Measurements from ENCODE around the gene IMMP2L. TPM values are rescaled to one million over a fixed set of nuclear protein-coding genes. Genes with fewer than 3 reads are reported as not detected.

Gene IMMP2L
- polyA plus RNA-seq, 1 of the 3 experiments (the other 2 are of a cell fraction) = 10.7 TPM

DNA sequence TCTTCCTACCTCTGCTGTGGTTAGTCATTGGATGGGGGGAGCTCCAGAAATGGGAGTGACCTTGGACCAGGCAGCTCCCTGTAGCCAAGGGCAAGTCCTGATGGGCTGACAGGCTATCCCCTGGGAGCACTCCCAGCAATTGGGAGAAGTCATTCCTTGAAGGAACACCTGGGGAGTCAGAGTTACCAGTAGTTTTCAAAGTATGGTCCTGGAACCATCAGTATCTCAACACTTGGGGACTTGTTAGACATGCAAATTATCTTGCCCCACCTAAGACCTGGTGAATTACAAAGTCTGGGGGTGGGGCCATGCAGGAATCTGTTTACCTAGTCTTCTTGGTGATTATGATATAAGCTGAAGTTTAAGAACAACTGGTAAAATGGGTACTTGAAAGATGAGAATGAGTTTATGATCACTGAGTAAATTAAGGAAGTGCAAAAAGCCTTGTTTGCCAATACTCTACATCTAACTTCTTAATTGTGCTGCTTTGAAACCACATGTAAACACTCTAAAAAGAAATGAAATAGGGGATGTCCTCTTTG is 758.6 kb downstream of the IMMP2L start (continued):
- TF ChIP-seq, protein P1, sequence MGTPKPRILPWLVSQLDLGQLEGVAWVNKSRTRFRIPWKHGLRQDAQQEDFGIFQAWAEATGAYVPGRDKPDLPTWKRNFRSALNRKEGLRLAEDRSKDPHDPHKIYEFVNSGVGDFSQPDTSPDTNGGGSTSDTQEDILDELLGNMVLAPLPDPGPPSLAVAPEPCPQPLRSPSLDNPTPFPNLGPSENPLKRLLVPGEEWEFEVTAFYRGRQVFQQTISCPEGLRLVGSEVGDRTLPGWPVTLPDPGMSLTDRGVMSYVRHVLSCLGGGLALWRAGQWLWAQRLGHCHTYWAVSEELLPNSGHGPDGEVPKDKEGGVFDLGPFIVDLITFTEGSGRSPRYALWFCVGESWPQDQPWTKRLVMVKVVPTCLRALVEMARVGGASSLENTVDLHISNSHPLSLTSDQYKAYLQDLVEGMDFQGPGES (IDR thresholded peaks at IDR 0.05; ENCODE audit: low read depth, low read length) = no peak
- no peak for TF ChIP-seq CHD2 (IDR thresholded peaks at IDR 0.05; ENCODE audit: low read length, partially characterized antibody)
- TF ChIP-seq RXRA (IDR thresholded peaks at IDR 0.05; ENCODE audit: borderline replicate concordance, low read depth) = no peak

DNA sequence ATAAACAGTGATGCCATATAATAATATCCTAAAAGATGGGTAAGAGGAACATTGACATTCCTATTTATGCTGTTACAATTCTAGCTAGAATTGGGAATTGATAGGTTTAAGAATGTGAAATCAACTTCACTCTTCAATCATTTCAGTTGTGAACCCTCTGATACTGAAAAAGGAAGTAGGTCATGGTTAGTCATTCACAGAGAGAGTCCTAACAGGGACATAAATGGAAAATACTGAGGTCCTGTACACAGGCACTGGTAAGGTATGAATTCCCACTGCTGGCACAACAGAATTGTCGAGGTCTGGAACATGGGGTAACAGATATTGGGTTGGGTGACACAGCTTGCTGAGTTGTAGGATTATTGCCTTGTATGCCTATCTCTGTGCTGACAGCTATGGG is 760.8 kb downstream of the IMMP2L start:
- Histone ChIP-seq H3K4me3 (ENCODE audit: low read depth in 2 of 2, low read length in 1 of 2) (no peak overlapping the region), H3K4me1 (ENCODE audit: control insufficient read depth in 1 of 2, insufficient read depth in 2 of 2, low read depth in 1 of 2, low read length in 1 of 2) (no peaks in the 10 kb centered on the region), H3K27ac (ENCODE audit: low read depth in 2 of 2, low read length in 1 of 2) (no peak overlapping the region), H3K36me3 (replicated peaks in 1 of 2; ENCODE audit: control insufficient read depth in 1 of 2, insufficient read depth in 2 of 2, low read length in 1 of 2) (no peaks in the 10 kb centered on the region), H3K9me2 (no peaks in the 10 kb centered on the region), H3F3A (replicated peaks; ENCODE audit: insufficient read depth) (no peaks in the 10 kb centered on the region), H3K4me2 (no peak overlapping the region), H3K79me2 (ENCODE audit: insufficient read depth) (no peaks in the 10 kb centered on the region), H4K20me1 (ENCODE audit: insufficient read depth) (no peaks in the 10 kb centered on the region), H2AFZ (ENCODE audit: low read depth) (no peak overlapping the region), H3K9ac (no peak overlapping the region), H3K9me3 (no peaks in the 10 kb centered on the region), H3K27me3 (ENCODE audit: insufficient read depth) (no peaks in the 10 kb centered on the region)
- WGBS (ENCODE audit: low lambda C conversion rate) = 11% methylated on average over 1 of the region's 1 CpG
- DNase-seq = no peak
- TF ChIP-seq TAF1 (IDR thresholded peaks at IDR 0.05; ENCODE audit: borderline replicate concordance, low read depth, low read length) (no peak), ELF1 (IDR thresholded peaks at IDR 0.05) (no peak), SMC3 (IDR thresholded peaks at IDR 0.05; ENCODE audit: low read depth, low read length) (no peak), JUND (IDR thresholded peaks at IDR 0.05) (no peak), RXRA (IDR thresholded peaks at IDR 0.05; ENCODE audit: borderline replicate concordance, low read depth) (no peak), CHD2 (IDR thresholded peaks at IDR 0.05; ENCODE audit: low read length, partially characterized antibody) (no peak), MXI1 (IDR thresholded peaks at IDR 0.05; ENCODE audit: low read depth, low read length) (no peak), MEF2A (IDR thresholded peaks at IDR 0.05; ENCODE audit: borderline replicate concordance, low read depth) (no peak), FOXM1 (IDR thresholded peaks at IDR 0.05; ENCODE audit: low read depth) (no peak), RFX5 (IDR thresholded peaks at IDR 0.05; ENCODE audit: low read length) (no peak), RCOR1 (IDR thresholded peaks at IDR 0.05; ENCODE audit: low read length) (no peak), EP300 (IDR thresholded peaks at IDR 0.05; ENCODE audit: borderline replicate concordance in 1 of 2, low read depth in 1 of 2, low read length in 1 of 2) (no peak)
- TF ChIP-seq, protein P2, sequence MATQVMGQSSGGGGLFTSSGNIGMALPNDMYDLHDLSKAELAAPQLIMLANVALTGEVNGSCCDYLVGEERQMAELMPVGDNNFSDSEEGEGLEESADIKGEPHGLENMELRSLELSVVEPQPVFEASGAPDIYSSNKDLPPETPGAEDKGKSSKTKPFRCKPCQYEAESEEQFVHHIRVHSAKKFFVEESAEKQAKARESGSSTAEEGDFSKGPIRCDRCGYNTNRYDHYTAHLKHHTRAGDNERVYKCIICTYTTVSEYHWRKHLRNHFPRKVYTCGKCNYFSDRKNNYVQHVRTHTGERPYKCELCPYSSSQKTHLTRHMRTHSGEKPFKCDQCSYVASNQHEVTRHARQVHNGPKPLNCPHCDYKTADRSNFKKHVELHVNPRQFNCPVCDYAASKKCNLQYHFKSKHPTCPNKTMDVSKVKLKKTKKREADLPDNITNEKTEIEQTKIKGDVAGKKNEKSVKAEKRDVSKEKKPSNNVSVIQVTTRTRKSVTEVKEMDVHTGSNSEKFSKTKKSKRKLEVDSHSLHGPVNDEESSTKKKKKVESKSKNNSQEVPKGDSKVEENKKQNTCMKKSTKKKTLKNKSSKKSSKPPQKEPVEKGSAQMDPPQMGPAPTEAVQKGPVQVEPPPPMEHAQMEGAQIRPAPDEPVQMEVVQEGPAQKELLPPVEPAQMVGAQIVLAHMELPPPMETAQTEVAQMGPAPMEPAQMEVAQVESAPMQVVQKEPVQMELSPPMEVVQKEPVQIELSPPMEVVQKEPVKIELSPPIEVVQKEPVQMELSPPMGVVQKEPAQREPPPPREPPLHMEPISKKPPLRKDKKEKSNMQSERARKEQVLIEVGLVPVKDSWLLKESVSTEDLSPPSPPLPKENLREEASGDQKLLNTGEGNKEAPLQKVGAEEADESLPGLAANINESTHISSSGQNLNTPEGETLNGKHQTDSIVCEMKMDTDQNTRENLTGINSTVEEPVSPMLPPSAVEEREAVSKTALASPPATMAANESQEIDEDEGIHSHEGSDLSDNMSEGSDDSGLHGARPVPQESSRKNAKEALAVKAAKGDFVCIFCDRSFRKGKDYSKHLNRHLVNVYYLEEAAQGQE (IDR thresholded peaks at IDR 0.05; ENCODE audit: low read depth, low read length) = no peak
- TF ChIP-seq, protein P3, sequence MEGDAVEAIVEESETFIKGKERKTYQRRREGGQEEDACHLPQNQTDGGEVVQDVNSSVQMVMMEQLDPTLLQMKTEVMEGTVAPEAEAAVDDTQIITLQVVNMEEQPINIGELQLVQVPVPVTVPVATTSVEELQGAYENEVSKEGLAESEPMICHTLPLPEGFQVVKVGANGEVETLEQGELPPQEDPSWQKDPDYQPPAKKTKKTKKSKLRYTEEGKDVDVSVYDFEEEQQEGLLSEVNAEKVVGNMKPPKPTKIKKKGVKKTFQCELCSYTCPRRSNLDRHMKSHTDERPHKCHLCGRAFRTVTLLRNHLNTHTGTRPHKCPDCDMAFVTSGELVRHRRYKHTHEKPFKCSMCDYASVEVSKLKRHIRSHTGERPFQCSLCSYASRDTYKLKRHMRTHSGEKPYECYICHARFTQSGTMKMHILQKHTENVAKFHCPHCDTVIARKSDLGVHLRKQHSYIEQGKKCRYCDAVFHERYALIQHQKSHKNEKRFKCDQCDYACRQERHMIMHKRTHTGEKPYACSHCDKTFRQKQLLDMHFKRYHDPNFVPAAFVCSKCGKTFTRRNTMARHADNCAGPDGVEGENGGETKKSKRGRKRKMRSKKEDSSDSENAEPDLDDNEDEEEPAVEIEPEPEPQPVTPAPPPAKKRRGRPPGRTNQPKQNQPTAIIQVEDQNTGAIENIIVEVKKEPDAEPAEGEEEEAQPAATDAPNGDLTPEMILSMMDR (IDR thresholded peaks at IDR 0.05) = no peak
- TF ChIP-seq, protein P4, sequence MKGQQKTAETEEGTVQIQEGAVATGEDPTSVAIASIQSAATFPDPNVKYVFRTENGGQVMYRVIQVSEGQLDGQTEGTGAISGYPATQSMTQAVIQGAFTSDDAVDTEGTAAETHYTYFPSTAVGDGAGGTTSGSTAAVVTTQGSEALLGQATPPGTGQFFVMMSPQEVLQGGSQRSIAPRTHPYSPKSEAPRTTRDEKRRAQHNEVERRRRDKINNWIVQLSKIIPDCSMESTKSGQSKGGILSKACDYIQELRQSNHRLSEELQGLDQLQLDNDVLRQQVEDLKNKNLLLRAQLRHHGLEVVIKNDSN (IDR thresholded peaks at IDR 0.05; ENCODE audit: borderline replicate concordance, low read depth) = no peak
- TF ChIP-seq, protein P1 (IDR thresholded peaks at IDR 0.05; ENCODE audit: low read depth, low read length) = no peak
- TF ChIP-seq, protein P5, sequence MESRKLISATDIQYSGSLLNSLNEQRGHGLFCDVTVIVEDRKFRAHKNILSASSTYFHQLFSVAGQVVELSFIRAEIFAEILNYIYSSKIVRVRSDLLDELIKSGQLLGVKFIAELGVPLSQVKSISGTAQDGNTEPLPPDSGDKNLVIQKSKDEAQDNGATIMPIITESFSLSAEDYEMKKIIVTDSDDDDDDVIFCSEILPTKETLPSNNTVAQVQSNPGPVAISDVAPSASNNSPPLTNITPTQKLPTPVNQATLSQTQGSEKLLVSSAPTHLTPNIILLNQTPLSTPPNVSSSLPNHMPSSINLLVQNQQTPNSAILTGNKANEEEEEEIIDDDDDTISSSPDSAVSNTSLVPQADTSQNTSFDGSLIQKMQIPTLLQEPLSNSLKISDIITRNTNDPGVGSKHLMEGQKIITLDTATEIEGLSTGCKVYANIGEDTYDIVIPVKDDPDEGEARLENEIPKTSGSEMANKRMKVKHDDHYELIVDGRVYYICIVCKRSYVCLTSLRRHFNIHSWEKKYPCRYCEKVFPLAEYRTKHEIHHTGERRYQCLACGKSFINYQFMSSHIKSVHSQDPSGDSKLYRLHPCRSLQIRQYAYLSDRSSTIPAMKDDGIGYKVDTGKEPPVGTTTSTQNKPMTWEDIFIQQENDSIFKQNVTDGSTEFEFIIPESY (IDR thresholded peaks at IDR 0.05; ENCODE audit: borderline replicate concordance, low read depth) = no peak
- ChIA-PET POLR2A (no interaction called here), CTCF (no interaction called here)

Measured in SK-N-SH (cell line).